ENCODE measurements around the gene ASIC5.
"Not testable (repeated sequence)": the region's sequence is repeated elsewhere in the genome, so short reads cannot be mapped to it uniquely, and the experiment has no call there.

The ASIC5 gene, protein sequence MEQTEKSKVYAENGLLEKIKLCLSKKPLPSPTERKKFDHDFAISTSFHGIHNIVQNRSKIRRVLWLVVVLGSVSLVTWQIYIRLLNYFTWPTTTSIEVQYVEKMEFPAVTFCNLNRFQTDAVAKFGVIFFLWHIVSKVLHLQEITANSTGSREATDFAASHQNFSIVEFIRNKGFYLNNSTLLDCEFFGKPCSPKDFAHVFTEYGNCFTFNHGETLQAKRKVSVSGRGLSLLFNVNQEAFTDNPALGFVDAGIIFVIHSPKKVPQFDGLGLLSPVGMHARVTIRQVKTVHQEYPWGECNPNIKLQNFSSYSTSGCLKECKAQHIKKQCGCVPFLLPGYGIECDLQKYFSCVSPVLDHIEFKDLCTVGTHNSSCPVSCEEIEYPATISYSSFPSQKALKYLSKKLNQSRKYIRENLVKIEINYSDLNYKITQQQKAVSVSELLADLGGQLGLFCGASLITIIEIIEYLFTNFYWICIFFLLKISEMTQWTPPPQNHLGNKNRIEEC

DNA sequence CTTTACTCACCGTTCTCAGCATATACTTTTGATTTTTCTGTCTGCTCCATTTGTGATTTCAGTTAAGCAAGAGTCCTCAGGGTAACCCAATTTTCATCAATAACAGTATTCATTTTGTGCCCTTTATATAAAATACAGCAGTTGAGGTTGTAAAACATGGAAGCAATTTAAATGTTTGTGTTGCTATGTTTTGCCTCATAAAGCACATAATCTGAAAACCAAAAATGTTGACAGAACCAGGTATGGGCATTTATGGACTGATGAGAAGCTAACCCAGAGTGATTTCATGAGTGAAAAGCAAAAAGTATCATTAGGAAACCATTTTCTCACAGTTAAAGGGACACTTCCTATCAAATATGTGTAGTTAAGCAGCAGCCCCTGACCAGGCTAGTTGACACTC lies at the start of gene ASIC5:
TSS of gene ASIC5 (minus strand) at position 101 of the 400 bp plus-strand sequence. CDS start at position 50, 51 bp downstream.
- DNase-seq: no peak

DNA sequence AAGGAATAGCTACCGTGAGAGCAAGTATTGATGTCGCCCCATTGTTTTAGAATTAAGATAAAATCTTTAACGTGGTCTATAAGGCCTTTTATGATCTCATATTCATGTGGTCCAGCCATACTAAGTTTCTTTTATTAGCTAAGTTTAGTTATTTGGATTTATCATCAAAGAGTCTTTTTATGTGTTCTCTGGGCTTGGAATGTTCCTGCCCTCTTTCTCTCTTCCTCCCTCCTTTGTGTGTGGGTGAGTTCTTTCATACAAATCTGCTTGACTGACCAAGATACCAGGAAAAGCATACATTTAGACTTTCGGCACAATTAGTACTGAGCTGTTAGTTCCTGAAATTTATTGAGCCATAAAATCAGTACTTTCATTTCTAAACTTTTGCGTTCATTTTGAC lies 48.7 kb upstream of the ASIC5 start:
- no peak for DNase-seq

DNA sequence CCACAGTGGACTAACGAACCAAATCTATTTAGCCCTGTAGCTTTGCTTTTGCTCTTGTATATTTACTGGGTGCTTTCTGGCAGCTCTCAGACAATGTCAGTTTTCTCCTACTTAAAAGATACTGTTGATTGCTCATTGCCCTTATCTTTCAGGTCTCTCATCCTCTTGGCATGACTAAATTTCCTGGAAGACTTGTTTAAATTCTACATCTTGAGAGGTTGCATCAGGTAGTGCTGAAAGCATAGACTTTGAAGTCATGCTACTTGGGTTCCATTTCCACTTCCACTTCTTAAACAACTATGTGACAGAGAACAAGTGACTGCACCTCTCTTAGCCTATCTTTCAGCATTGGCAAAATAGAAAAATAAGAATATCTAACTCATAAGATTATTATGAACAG lies 45.8 kb upstream of the ASIC5 start:
- DNase-seq: no peak

DNA sequence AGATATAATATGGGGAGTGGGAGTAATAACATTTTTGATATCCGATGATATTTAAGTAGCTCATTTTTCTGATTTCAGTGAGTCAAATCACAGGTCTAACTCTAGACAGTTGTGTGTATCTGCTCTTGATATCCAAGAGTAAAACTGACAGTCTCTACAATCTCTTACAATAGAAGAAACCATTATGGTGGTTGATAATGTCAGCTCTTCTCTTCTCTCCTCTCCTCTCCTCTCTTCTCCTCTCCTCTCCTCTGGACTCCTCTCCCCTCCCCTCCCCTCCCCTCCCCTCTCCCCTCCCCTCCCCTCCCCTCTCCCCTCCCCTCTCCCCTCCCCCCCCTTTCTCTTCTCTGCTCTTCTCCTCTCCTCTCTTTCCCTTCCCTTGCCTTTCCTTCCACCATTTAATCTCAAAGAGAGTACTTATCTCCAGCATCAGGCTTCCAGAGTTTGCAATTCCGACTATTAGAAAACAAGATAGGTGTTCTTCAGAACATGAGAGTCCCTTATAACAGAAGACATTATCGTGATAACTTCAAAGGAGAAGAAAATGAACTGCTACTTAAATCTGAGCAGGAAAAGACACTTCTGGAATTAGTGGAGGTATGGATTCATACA lies 43.6 kb upstream of the ASIC5 start:
- DNase-seq: no peak

DNA sequence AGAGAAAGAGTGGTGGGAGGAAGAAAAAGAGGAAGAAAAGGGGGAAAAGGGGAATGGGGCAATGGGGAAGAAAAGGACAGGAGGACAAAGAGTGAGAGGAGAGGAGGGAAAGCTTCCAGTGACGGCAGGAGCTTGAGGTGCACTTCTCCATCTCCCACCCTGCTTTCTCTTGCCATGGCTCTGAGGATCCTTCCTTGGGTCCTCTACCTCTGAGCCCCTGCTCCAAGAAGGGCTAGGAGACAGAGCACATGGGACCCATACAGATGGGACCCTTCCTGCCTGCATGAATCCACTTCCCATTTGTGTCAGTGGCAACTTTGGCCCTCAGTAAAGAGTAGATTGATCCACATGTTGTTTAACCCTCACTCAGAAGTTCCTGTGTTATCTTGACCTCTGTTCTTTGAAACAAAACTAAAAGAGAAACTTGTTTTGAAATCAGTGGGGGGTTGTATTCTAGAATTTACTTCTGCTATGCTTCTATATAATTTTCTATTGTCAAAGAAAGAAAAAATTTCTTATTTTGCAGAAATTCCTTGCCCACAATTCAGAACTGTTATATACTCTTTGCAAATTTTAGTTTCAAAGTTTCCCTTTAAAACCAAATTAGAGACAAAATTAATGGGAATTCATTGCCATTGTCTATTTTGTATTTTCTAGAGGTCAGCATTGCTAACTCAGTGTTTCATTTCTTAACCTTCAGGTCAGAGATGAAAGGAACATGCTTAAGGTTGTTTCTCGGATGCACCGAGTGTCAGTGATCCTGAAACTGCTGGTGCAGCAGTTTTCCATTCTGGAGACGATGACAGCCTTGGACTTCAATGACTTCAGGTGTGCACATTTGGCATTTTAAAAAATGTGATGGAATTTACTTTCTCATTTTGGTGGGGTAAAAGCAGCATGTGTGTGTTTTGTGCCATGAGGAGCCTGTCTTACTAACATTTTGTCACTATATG lies 42.4 kb upstream of the ASIC5 start:
- no peak for DNase-seq

DNA sequence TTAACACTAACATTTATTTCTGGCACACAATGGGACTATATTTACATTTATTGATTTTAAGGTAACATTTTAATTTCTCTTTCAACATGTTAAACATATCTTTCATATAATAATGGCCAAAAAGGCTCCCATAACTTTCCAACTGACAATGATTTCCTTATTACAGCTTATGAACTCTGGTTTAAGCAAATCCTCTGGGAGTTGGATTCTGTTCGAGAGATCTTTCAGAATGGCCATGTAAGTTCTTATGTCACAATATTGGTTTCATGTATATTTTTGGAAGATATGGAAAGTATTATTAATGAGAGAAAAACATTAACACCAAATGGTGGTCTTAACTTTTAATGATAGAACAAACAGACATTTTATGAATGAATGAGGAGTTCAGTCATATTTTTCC lies 41.5 kb upstream of the ASIC5 start:
- DNase-seq: no peak

DNA sequence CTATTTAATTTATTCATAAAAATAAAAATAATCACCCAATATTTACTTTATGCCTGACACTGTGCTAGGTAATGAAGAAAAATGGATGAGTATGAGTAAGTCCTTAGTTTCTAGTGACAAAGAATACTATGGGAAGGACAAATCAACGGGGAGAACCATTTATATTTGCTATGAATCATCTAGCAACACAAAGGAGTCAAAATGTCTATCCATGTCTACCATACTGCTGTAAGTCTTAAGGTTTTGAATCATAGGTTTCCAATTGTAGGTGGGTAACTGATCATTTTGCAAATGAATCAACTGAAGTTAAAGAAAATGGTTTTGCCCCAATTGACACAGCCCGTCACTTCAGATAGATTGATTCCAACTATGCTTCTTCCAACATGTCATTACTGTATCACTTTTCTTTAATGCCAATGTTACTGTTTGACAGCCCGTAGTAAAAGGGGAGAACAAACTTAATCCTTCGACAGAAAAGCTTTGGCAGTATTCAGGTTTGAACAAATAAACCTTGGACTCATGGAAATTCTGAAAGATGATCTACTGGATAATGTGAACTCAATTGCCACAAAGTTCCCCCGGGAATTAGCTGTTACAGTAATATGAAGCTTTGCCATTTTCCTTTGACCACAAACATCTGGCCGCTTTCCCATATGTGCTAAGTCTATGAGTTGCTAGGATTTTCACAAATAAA lies 40.6 kb upstream of the ASIC5 start:
- no peak for DNase-seq

DNA sequence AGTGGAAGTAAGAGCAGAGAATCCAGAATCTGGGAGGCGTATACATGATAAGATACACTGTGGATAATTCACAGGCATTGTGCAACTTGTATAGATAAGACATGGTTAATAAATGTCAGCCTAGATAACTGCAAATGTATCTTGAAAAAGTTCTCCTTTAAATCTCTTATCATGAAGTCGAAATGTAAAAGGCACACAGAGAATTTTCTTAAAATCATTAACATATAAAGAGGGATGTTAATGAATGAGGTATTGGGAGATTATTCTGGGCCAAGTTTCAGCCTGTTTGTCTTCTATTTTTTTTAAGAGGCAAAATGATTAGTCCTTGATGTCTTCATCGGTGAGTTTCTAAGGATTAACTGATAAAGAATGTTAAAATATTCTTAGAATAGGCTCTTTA lies 38.3 kb upstream of the ASIC5 start:
- DNase-seq: no peak

DNA sequence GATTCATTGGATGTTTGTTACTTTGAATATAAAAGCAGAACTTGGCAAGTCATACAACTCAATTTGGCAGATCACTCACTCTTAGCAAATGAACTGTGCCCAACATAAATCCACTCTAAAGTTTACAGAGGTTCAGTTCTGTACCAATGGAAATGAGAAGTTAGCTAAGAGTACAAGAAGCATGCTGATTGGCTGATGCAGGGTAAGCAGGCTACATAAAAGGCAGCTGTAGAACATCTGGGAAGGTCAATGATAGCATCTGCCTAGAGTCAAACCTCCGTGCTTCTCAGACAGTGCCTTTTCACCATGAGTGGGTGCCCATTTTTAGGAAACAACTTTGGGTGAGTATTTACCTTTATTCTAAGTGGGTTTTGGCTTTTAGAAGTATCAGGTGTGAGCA lies 37.4 kb upstream of the ASIC5 start, which contains the start of gene TDO2:
TSS of gene TDO2 (plus strand) at position 244 of the 400 bp plus-strand sequence. CDS start at position 307, 63 bp downstream.
- DNase-seq: no peak

DNA sequence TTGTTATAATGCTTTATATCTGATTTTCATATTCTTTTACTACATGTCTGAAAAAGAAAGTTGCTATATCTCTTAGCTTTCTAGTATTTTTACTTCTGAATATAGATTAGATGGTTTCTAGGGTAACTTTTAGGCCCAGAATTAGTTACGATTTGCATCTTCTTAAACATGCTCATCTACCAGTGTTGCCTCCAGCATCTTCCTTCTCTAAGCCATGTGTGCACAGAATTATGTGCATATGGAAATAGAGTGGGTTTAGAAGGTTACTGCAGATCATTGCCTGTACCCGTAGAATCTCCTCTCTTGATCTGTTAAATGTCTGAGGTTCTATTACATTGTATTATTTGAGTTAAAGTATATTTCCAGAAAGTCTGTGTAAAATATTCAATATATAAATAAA lies 34.9 kb upstream of the ASIC5 start:
- DNase-seq: no peak

DNA sequence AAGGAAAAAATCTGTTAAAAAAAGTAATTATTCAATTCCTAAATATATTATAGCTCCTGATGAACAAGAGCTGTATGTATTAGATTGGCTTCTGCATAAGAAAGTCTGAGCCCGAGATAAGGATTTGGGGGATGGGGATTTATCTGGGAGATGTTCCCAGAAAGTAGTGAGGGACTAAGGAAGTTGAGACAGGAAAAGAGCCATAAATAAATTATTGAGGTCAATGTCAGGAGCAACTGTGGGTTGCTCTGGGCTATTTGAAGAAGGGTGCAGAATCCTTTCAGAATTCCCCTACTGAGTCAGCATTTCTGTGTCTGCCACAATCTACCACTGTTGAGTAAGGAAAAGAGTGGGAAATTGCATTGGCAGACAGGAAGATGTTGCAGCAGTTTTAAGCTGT lies 34.3 kb upstream of the ASIC5 start:
- DNase-seq: no peak

DNA sequence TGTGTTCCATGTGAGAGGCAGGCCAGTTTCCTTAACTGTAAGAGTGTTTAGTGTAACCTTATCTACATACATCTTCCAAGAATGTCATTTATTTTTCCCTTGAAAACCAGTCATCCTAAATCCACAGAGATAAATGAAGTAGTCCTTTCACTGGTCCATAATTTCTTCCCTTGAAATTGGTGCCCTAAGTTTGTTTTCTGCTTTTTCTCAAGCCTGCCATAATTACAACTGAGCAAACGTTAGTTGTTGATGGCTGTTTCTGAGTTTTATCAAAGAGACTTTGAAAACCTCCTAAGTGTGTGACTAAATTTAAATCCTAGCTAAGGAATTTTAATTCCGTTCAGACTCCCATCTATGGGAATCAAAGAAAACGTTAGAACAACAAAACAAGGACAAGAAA lies 33.8 kb upstream of the ASIC5 start:
- DNase-seq: no peak

DNA sequence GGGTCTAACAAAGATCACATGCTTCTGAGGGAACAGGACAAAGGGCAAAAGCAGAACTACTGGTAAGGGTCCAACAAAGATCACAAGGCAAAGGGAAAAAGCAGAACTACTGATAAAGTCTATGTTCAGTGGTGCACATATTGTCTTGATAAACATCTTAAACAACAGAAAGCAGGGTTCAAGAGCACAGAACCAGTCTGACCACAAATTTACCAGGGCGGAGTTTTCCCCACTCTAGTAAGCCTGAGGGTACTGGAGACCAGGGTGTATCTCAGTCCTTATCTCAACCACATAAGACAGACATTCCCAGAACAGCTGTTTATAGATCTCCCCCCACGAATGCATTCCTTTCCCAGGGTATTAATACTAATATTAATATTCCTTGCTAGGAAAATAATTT lies 32.3 kb upstream of the ASIC5 start:
- DNase-seq: not testable (repeated sequence)

DNA sequence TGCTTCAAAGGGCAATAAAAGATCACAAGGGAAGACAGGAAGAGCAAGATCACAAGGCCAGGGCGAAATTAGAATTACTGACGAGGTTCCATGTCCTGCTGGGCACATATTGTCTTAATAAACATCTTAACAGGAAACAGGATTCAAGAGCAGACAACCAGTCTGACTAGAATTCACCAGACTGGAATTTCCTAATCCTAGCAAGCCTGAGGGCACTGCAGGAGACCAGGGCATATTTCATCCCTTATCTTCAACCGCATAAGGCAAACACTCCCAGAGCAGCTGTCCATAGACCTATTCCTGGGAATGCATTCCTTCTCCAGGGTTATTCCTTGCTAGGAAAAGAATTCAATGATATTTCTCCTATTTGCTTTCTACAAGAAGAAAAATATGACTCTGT lies 25.0 kb upstream of the ASIC5 start:
- no peak for DNase-seq

DNA sequence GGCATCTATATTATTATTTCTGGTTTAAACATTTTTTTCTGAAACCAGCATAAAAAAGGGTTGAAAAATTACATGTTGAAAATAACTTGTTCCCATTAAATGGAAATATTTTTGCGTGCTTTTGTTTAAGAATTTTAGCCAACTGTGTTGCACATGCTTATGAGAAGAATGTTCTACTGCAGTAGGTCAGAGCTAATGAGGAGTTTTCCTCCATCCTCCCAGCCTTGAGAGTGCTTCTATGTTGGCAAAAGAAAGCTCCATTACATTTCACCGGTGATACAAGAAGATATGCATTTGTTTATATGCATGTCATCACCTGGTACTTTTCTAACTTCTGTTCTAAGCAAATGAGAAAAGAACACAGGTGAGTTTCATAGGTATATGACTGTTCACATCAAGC lies 23.9 kb upstream of the ASIC5 start:
- DNase-seq: no peak

DNA sequence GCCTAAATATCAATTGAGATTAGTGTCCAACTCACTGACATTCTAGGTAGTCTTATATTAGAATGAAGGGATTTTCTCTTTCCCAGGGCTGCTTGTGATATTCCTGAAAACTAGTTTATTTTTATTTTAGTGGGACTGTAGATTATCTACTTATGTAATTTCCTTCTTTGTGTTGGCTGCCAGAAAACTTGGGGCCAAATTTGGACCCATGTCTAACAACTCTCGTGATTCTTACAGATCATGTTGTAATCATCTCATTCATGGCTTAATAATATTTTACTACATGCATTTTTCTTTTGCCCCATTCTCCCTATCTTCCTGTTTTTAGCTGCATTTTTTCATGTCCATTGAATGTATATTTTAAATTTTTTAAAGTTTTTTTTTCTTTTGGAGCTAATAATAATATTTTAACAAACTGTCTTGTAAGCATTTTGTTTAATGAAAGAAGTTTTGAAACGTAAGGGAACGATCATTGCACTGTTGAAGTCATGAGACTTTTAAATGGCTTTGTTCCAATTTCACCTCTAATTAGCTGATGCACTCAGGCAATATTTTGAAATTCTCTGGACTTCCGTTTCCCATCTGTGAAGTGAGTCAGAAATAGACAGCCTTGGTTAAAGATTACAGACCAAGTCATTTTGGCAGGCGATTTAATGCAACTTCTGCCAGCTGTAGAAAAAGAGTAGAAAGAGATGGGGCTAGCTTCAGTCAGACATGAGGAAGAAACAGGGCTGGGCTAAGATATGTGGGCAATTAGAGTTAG lies 23.1 kb upstream of the ASIC5 start:
- DNase-seq: no peak

DNA sequence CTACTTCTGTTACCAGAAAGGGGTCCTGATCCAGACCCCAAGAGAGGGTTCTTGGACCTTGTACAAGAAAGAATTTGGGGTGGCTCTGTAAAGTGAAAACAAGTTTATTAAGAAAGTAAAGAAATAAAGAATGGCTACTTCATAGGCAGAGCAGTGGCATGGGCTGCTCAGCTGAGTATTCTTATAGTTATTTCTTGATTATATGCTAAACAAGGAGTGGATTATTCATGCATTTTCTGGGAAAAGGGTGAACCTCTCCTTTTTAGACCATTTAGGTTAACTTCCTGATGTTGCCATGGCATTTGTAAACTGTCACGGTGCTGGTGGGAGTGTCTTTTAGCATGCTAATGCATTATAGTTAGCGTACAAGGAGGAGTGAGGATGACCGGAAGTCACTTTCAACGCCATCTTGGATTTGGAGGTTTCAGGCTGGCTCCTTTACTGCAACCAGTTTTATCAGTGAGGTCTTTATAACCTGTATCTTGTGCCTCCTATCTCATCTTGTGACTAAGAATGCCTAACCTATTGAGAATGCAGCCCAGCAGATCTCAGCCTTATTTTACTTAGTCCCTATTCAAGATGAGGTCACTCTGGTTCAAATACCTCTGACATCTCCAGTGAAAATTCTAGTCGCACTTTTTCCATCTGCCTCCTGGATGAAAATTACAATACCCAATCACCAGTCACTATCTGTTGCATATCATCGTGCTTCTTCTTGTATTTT lies 21.9 kb upstream of the ASIC5 start:
- DNase-seq: no peak

DNA sequence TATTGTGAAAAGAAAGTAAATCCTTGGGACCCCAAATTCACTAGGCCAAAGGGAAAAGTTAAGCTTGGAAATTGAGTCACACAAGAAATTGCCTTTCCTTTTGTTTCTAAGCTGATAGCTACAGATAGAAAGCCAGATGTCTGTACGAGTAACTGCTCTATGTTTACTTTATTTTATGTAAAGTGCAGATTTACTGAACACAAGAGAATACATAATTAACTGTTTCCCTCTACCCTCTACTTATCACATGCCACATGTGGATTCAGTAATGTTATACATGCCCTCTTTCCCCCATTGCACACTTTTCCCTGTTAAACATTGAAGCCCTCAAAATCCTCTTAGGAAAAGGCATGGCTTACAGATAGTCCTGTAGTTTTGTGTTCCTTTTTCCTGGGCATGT lies 21.0 kb upstream of the ASIC5 start:
- no peak for DNase-seq

DNA sequence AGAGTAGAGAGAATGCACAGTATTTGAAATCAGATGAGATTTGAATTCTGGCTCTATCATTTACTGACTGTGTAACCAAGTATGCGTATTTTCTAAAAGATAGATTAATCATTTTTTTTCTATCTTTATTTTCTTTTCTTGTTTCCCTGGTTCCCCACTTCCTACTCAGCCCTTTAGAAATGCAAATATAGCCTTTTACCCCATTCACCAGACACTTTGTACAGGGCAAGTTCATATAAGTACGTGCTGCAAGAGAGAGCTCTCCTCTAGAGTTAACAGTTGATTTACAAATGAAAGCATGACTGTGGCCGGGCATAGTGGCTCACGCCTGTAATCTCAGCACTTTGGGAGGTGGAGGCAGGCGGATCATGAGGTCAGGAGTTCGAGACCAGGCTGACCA lies 19.6 kb upstream of the ASIC5 start:
- no peak for DNase-seq

DNA sequence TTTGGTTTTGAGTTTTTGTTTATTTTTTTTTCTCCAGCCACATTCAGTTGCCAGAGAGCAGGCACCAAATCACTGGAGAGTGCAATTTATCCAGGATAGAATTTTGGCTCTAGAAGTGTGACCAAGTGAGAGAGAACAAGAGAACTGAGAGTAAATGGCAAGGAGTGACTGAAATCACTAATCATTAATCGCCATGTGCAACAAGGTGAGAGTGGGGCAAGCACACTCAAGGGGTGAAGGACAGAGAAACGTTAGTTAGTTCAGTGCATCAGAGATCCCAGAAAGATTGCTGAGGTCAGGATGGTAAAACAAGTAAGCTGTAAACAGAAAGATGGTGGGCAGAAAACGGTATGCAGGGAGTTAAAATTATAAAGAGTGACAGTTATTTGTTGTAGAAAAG lies 17.8 kb upstream of the ASIC5 start:
- no peak for DNase-seq

DNA sequence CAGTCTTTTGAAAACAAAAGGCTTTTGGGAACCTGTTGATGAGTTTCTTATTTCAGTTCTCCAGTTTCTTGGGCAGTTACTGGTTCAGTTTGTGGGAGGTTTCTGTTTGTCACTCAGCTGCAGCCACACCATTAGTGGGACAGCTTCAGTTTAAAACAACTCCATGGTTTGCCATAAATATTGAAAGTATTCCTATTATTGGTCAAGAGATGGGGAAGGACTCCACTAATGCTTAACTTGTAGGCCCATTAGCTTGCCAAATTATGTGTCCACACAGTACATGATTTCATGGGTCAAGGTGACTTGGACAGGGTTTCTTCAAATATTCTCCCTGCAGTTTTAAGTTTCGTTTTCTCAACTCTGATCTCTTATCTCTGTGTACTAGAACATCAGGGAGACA lies 15.5 kb upstream of the ASIC5 start:
- DNase-seq: no peak

All from CD4-positive, alpha-beta T cell treated with Interferon alpha-2 for 1 hour (primary cell).